T follicular helper cell (primary cell): ENCODE measurements around the gene CWC15.
"Not testable (repeated sequence)": the region's sequence is repeated elsewhere in the genome, so short reads cannot be mapped to it uniquely, and the experiment has no call there.

Experiments used
- DNase-seq: peaks from one replicate; pipeline ENCODE4 v3.0.0-alpha.2; 2020; ENCODE audit warnings: low read depth
- total RNA-seq, 2 experiments: gene quantifications; one replicate each; lab custom pipeline; 2026; lab: John Stamatoyannopoulos, UW

CWC15 gene
- 66.0 to 93.9 reads per million in 2 experiments for total RNA-seq

GRCh38 chr11:94973099-94973968 is at the start of gene CWC15, which contains the start of gene KDM4D:
Gene CWC15 (minus strand): TSS chr11:94973556. CDS start chr11:94972185, 1,371 bp downstream.
Gene KDM4D (plus strand): TSS chr11:94973709. CDS start chr11:94997373, 23,664 bp downstream.
- peak; percentile 92 for DNase-seq

- DNase-seq, result not testable (repeated sequence)
Measured at GRCh38 chr11:95021468-95021867, 48.1 kb upstream of the CWC15 start.

GRCh38 chr11:95016139-95016538 is 42.8 kb upstream of the CWC15 start:
- DNase-seq, result no peak

- DNase-seq, result no peak
Measured at GRCh38 chr11:95014184-95014821, 40.9 kb upstream of the CWC15 start.

GRCh38 chr11:95011376-95011775 is 38.0 kb upstream of the CWC15 start:
- DNase-seq, result no peak

GRCh38 chr11:95005642-95006041 is 32.3 kb upstream of the CWC15 start:
- no peak for DNase-seq

GRCh38 chr11:95003716-95004115 is 30.4 kb upstream of the CWC15 start:
- no peak for DNase-seq

GRCh38 chr11:94998285-94998684 is 24.9 kb upstream of the CWC15 start:
- DNase-seq, result no peak

- no peak for DNase-seq
Measured at GRCh38 chr11:94997437-94997836, 24.1 kb upstream of the CWC15 start.

GRCh38 chr11:94993400-94993943 is 20.1 kb upstream of the CWC15 start:
- DNase-seq, result no peak

GRCh38 chr11:94988748-94989147 is 15.4 kb upstream of the CWC15 start:
- DNase-seq, result no peak

GRCh38 chr11:94987378-94987777 is 14.0 kb upstream of the CWC15 start:
- no peak for DNase-seq

GRCh38 chr11:94975599-94975998 is 2.2 kb upstream of the CWC15 start:
- no peak for DNase-seq

GRCh38 chr11:94974178-94974577 is 822 bp upstream of the CWC15 start:
- no peak for DNase-seq

- DNase-seq, result no peak
Measured at GRCh38 chr11:94972700-94973098, 657 bp downstream of the CWC15 start.

GRCh38 chr11:94968334-94968958 is 4.9 kb downstream of the CWC15 start:
- DNase-seq, result no peak

- no peak for DNase-seq
Measured at GRCh38 chr11:94964934-94965333, 8.4 kb downstream of the CWC15 start.

- no peak for DNase-seq
Measured at GRCh38 chr11:94961255-94961654, 12.1 kb downstream of the CWC15 start.

GRCh38 chr11:94960488-94960887 is 12.9 kb downstream of the CWC15 start:
- DNase-seq, result no peak

- no peak for DNase-seq
Measured at GRCh38 chr11:94959179-94959578, 14.2 kb downstream of the CWC15 start.

GRCh38 chr11:94958121-94958696 is 15.1 kb downstream of the CWC15 start:
- DNase-seq, result no peak

- DNase-seq, result no peak
Measured at GRCh38 chr11:94956963-94957362, 16.4 kb downstream of the CWC15 start.
